HG03175 (cell line): ENCODE results near the gene FAM221B.

ENCODE experiments used
- ATAC-seq: cut with Tn5 transposase; IDR thresholded peaks from one replicate; pipeline ENCODE4 v1.9.1; 2021; ENCODE audit warnings: mild to moderate bottlenecking, moderate library complexity; ENCODE audit not compliant: unreplicated experiment

The FAM221B gene

GRCh38 chr9:35828716-35829083, at the start of gene FAM221B:
Gene FAM221B, minus strand, starts transcription at chr9:35828732. Its CDS starts 2,571 bp downstream, at chr9:35826161.
- ATAC-seq, result no peak

DNA sequence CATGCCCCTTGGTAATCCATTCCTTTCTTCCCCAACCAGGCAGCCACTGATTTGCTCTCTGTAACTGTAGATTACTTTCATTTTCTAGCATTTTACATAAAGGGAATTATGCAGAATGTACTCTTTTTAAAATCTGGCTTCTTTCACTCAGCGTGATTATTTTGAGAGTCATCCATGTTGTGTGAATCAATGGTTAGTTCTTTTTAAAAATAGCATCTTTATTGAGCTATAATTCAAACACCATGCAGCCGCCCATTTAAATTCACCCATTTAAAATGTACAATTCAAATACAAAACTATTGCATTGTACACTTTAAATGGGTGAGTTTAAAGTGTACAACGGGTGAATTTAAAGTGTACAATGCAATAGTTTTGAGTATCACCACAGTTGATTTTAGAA, 44.0 kb upstream of the FAM221B start:
- no peak for ATAC-seq

DNA sequence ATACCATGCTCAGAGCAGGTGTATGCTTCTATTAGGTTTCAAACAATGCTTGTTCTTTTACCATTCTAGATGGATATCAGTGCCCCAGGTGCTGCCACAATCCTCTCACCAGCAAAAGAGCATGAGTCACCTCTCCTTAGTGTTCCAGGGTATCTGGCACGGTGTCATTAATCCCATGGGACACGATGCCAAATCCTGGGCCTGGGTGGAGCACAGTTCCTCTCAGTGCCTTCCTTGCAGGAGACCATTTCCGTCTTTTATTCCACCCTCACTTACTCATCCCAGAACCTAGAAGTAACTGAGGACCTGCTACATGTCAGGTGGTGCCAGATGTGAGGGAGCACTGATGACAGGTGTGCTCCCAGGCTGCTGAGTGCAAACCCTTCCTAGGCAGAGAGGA, 43.0 kb upstream of the FAM221B start:
- no peak for ATAC-seq

- ATAC-seq, result no peak
Observed at GRCh38 chr9:35870351-35870923, 41.9 kb upstream of the FAM221B start, which contains the start of gene OR13J1. Gene OR13J1, minus strand, starts transcription at chr9:35870401. Its CDS starts 0 bp downstream, at chr9:35870401.

DNA sequence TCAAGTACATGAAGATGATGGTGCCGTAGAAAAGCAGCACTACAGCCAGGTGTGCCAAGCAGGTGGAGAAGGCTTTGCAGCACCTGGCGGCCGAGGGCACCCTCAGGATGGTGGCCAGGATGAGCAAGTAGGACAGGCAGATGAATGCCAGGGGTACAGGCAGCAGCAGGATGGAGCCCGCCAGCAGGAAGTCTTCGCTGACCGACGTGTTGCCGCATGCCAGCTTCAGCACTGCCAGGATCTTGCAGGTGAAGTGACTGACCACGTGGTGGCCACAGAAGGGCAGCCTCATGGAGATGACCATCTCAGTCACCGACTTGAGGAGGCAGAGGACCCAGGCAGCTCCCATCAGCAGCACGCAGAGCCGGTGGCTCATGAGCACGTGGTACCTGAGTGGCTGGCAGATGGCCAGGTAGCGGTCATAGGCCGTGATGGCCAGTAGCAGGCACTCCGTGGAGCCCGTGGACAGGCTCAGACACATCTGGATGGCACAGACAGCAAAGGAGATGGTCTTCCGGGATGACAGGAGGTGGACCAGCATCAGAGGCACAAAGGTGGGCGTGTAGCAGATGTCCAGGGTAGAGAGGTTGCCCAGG, 41.2 kb upstream of the FAM221B start:
- ATAC-seq, result no peak

GRCh38 chr9:35868933-35869332, 40.4 kb upstream of the FAM221B start:
- ATAC-seq, result no peak

GRCh38 chr9:35867538-35867937, 39.0 kb upstream of the FAM221B start:
- no peak for ATAC-seq

DNA sequence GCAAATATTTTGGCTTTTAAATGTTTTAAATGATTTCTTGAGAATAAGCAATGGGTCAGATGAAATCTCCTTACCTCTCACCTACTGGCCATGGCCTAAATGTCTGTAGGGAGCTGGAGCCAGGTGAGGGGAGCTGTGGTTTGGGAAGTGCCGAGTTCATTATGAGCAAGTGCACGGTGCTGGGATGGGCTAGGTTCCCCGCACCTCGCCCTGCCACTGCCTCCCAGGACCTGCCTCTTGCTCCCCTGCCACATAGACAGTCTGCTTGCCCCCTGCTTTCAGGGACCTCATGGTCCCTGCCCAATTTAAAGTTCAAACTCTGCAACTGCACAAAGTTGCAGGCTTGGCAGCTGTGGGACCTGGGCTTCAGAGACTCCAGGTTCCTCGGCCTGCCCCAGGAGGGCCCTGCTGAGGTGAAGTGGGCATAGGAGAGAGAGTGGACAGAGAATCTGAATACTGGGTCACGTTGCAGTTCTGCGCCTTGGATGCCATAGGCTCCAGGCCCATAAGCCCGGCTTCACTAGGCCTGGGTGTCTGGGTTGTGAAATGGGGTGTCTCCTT, 36.2 kb upstream of the FAM221B start:
- no peak for ATAC-seq

GRCh38 chr9:35863583-35863982, 35.1 kb upstream of the FAM221B start:
- no peak for ATAC-seq

- no peak for ATAC-seq
Observed at GRCh38 chr9:35862328-35862727, 33.8 kb upstream of the FAM221B start.

DNA sequence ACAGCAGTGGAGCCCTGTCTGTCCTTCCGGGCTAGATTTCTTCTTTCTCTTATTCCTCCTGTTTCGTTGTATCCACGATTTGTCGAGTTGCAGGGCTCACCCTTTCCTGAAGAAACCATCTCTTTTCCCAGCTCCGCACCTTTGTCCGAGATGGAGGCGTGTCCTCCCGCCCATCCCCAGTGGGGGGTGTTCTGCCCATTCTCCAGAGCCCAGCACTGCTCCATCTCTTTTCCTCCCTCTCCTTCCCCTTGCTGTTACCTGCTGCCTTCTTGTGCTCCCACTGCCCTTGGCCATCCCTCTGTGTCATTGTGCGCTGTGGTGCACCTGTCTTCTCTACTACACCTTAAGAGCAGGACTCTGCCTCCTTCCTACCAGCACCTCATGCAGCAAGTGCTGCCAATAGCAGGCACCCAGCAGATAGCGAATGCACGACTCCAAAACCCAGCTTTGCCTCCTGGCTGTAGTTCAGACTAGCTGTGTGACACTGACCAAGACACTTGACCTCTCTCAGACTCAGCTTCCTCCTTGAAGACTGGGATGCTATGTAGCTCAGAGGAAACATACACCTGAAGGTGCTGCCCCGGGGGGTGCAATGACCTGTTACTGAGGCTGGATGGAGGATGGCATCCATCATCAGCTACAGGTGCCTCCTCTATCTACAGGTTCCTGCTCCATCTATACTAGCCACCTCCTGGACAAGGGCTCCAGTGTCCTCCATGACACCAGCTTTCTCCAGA, 32.8 kb upstream of the FAM221B start:
- no peak for ATAC-seq

DNA sequence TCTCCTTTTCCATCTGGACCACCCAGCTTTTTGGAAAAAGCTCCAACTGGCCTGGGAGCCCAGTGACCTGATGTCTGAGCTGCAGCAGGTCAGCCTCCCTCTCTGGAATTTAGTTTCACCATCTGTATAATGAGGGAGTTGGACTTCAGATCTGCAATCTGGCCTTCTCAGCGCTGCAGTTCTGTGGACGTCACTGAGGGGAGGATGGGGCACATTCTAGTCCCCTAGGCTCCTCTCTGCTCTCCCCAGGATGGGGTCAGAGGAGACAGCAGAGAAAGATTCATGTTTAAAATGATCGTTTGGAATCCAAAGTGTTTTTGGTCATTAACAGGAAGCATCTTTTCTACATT, 31.4 kb upstream of the FAM221B start:
- ATAC-seq, result no peak

DNA sequence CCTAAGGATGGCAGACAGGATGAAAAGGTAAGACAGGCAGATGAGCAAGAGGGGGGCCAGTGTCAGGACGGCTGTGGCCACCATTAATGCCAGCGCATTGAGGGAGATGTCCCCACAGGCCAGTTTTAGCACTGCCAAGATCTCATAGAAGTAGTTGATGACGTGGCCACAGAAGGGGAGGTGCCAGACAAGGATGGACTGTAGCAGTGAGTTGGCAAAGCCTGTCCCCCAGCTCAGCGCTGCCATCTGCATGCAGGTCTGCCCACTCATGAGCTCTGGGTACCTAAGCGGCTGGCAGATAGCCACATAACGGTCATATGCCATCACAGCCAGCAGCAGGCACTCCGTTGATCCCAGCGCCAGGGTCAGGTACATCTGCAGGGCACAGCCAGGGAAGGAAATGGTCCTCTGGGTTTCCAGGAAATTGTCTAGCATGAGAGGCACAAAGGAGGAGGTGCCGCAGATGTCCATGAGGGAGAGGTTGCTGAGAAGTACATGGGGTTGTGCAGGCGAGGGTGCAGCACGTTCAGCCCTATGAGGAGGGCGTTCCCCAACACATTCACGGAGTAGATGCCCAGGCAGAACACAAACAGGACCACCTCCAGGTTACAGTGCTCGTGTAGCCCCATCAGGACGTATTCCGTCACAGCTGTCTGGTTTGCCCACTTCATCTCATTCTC, 30.9 kb upstream of the FAM221B start:
- ATAC-seq, result no peak

- ATAC-seq, result no peak
Observed at GRCh38 chr9:35858458-35858857, 29.9 kb upstream of the FAM221B start.

DNA sequence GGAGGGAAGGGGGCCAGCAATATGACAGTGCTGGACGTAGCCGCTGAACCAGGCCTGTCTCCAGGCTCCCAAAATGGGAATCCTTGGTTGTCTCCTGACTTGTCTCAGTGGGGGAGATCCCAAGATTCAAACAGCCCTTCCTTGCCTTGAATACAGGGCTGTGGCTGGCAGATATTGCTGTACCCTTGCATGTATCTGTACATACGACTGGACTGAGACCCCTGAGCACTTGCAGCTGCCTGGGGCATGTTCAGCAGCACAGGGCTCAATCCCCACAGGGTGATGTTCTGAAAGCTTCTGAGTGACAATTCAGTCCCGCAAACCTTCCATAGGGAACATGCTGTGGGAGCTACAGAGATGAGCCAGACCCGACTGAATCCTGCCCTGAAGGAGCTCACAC, 28.4 kb upstream of the FAM221B start:
- no peak for ATAC-seq

- ATAC-seq, result no peak
Observed at GRCh38 chr9:35856206-35856605, 27.7 kb upstream of the FAM221B start.

- no peak for ATAC-seq
Observed at GRCh38 chr9:35854091-35854762, 25.7 kb upstream of the FAM221B start.

- ATAC-seq, result no peak
Observed at GRCh38 chr9:35852876-35853865, 24.6 kb upstream of the FAM221B start.

- no peak for ATAC-seq
Observed at GRCh38 chr9:35852267-35852815, 23.8 kb upstream of the FAM221B start.
